Upper lobe of left lung (tissue), 6 donors: ENCODE results near the gene HHIPL2. TPM values are rescaled to one million over a fixed set of nuclear protein-coding genes. Genes with fewer than 3 reads are reported as not detected.
"Not testable (repeated sequence)": the region's sequence is repeated elsewhere in the genome, so short reads cannot be mapped to it uniquely, and the experiment has no call there.

Source experiments
- ATAC-seq, 2 donors: fragments of 200-7000 bp; cut with Tn5 transposase; one replicate each; pipeline ENCODE4 v1.9.1; 2022; ENCODE audit warnings: mild to moderate bottlenecking in 2 of 2, moderate library complexity in 2 of 2; ENCODE audit not compliant: low FRiP score in 2 of 2
- DNase-seq, 2 donors: peaks; one replicate each; pipeline ENCODE4 v3.0.0-alpha.2; 2019 to 2020
- H3K27ac ChIP-seq, 4 donors: fragments of 200-600 bp; sonication (generic); one replicate each; pipeline ENCODE4 v1.5.1; 2016 to 2019
- H3K27me3 ChIP-seq, 4 donors: fragments of 200-600 bp; sonication (generic); one replicate each; pipeline ENCODE4 v1.5.1; 2017 to 2019
- H3K36me3 ChIP-seq, 4 donors: fragments of 200-600 bp; sonication (generic); one replicate each; pipeline ENCODE4 v1.5.1; 2016 to 2019
- H3K4me1 ChIP-seq, 4 donors: fragments of 200-600 bp; sonication (generic); one replicate each; pipeline ENCODE4 v1.5.1; 2018 to 2019
- H3K4me3 ChIP-seq, 4 donors: fragments of 200-600 bp; sonication (generic); one replicate each; pipeline ENCODE4 v1.5.1; 2017 to 2019; ENCODE audit warnings: mild to moderate bottlenecking in 2 of 4, moderate library complexity in 1 of 4
- H3K9me3 ChIP-seq, 4 donors: fragments of 200-600 bp; sonication (generic); one replicate each; pipeline ENCODE4 v1.5.1; 2018 to 2019
- WGBS, 2 donors: methylation state at CpG; one replicate each; pipeline ENCODE4 v1.1.5; 2017 to 2018; 5-methylcytosine and 5-hydroxymethylcytosine counted together
- small RNA-seq, 4 donors: library from RNA; depleted of rRNA; stranded (forward); fragments of <200 nt; gene quantifications; one replicate each; pipeline ENCODE3, GENCODE V24; 2016
- total RNA-seq, 6 donors: library from RNA; depleted of rRNA in 4 of 6; stranded (reverse); fragments of >200 nt in 4 of 6; gene quantifications; one replicate each; pipeline versions ENCODE4 v1.1.0 to v1.2.1, GENCODE V29; 2016 to 2021
- donor health status: DM: no; HTN: no; CAD: no; lungs with moderate emphysema.
- donor health status: DM: no; HTN: yes; CAD: no; lungs with severe emphysema.

Gene HHIPL2
- total RNA-seq, 6 donors from 2014 or later, result 0.22 to 1.0 (median 0.76) TPM; not detected in 3

DNA sequence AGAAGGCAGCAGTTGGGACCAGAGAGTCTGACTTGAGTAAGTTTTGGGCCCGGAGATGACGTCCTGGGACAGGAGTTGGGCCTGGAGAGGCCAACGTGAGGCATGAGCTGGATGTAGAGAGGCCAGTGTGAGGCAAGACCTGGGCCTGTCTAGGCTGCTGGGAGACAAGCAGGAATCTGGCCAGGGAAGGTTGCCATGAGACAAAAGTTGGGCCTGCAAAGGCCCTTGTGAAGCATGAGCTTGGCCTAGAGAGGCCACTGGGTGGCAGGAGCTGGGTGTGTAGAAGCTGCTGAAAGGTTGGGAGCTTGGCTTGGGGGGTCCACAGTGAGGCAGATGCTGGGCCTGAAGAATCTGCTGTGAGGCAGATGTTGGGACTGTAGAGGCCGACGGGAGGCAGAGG lies 71.5 kb downstream of the HHIPL2 start:
- DNase-seq, H3K27ac ChIP-seq, H3K27me3 ChIP-seq, H3K9me3 ChIP-seq, H3K4me1 ChIP-seq, H3K4me3 ChIP-seq, H3K36me3 ChIP-seq, ATAC-seq: not testable (repeated sequence)
- WGBS, 2 donors, result 93 to 100% methylated on average over 5 of the region's 5 CpGs

DNA sequence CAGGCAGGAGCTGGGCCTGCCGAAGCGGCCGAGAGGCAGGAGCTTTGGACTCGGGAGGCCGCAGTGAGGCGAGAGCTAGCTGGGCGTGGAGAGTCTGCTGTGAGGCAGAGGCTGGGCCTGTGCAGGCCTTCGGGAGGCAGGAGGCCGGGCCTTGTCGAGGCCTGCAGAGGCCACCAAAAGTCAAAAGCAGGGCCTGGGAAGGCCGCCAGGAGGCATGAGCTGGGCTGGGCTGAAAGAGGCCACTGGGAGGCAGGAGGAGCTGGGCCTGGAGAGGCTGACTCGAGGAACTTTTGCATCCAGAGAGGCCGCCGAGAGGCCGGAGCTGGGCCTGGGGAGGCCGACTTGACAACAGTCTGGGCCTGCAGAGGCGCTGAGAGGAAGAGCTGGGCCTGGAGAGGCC lies 74.2 kb downstream of the HHIPL2 start:
- not testable (repeated sequence) for ATAC-seq, H3K36me3 ChIP-seq, H3K9me3 ChIP-seq, H3K27ac ChIP-seq, H3K4me1 ChIP-seq, H3K4me3 ChIP-seq, H3K27me3 ChIP-seq
- WGBS, 2 donors, result 94 to 96% methylated on average over 10 to 17 of the region's 17 CpGs
- peak in 1 of 2 donors; percentile 74 for DNase-seq

GRCh38 chr1:222472776-222473540 lies 74.9 kb downstream of the HHIPL2 start:
- peak in 1 of 2 donors; percentile 71 for DNase-seq
- not testable (repeated sequence) for ATAC-seq, H3K27ac ChIP-seq

More at GRCh38 chr1:222472776-222473540, 74.9 kb downstream of the HHIPL2 start:
- H3K4me3 ChIP-seq, H3K4me1 ChIP-seq, H3K27me3 ChIP-seq, H3K36me3 ChIP-seq, H3K9me3 ChIP-seq: not testable (repeated sequence)
- 95% methylated on average over 22 to 33 of the region's 33 CpGs for WGBS, 2 donors

Small RNA genes lying within 50 kb of the gene (small RNA-seq; reads per million reads assigned to genes)
- 0 reads per million in 4 donors for gene RNU6-791P

Other genes starting within 250 kb of the HHIPL2 start
- gene TAF1A, start 41.8 kb upstream of the HHIPL2 start, total RNA-seq, result 10 to 100 TPM in 1 of 6 donors, 1 to 10 TPM in 5; 1.6 to 12.0 (median 4.7) TPM
- gene MIA3, start 70.0 kb upstream of the HHIPL2 start, total RNA-seq, result 10 to 100 TPM; 29.6 to 76.0 (median 58.2) TPM
- 100 to 1,000 TPM in 1 of 6 donors, 10 to 100 TPM in 5; 29.1 to 104 (median 65.0) TPM for gene AIDA, start 164.4 kb upstream of the HHIPL2 start, total RNA-seq
- 10 to 100 TPM; 21.0 to 74.0 (median 41.2) TPM for gene BROX, start 164.5 kb upstream of the HHIPL2 start, total RNA-seq
- under 1 TPM in 3 of 6 donors, not detected in 3; 0.46 to 0.79 (median 0.64) TPM for gene FAM177B, start 189.1 kb upstream of the HHIPL2 start, total RNA-seq